NT2/D1 (cell line): Measurements from ENCODE around the gene MSMP.

Source experiments
- DNase-seq: peaks from one replicate; pipeline ENCODE4 v3.0.0-alpha.2; 2011; ENCODE audit warnings: low read depth, low spot score
- H3K27me3 ChIP-seq: 2 replicates; pipeline ENCODE4 v1.6.0; 2011; ENCODE audit warnings: mild to moderate bottlenecking; ENCODE audit not compliant: insufficient read length, insufficient read depth
- H3K36me3 ChIP-seq: 2 replicates; pipeline ENCODE4 v1.6.1; 2011; ENCODE audit warnings: mild to moderate bottlenecking, low read length, mixed read lengths; ENCODE audit not compliant: insufficient read depth, insufficient read length
- H3K4me1 ChIP-seq: 2 replicates; pipeline ENCODE4 v1.5.1; 2011; ENCODE audit not compliant: insufficient read depth, insufficient read length
- H3K4me3 ChIP-seq: 2 replicates; pipeline ENCODE4 v1.5.1; 2011; ENCODE audit warnings: low read depth; ENCODE audit not compliant: insufficient read length
- H3K9ac ChIP-seq: 2 replicates; pipeline ENCODE4 v1.6.0; 2011; ENCODE audit warnings: low read depth; ENCODE audit not compliant: insufficient read length
- H3K9me3 ChIP-seq: 2 replicates; pipeline ENCODE4 v1.5.1; 2011; ENCODE audit warnings: mild to moderate bottlenecking, low read length; ENCODE audit not compliant: insufficient read depth
- SUZ12 ChIP-seq: IDR thresholded peaks from 2 replicates; pipeline ENCODE4 v1.6.1; 2011; ENCODE audit not compliant: insufficient read length, insufficient read depth; ENCODE audit errors: extremely low read depth
- YY1 ChIP-seq: IDR thresholded peaks from 2 replicates; pipeline ENCODE4 v1.6.1; 2011; ENCODE audit not compliant: insufficient read length, insufficient read depth
- ZNF274 ChIP-seq: IDR thresholded peaks from 2 replicates; pipeline ENCODE4 v1.6.1; 2011; ENCODE audit warnings: mild to moderate bottlenecking, low read depth, low read length

Gene MSMP

DNA sequence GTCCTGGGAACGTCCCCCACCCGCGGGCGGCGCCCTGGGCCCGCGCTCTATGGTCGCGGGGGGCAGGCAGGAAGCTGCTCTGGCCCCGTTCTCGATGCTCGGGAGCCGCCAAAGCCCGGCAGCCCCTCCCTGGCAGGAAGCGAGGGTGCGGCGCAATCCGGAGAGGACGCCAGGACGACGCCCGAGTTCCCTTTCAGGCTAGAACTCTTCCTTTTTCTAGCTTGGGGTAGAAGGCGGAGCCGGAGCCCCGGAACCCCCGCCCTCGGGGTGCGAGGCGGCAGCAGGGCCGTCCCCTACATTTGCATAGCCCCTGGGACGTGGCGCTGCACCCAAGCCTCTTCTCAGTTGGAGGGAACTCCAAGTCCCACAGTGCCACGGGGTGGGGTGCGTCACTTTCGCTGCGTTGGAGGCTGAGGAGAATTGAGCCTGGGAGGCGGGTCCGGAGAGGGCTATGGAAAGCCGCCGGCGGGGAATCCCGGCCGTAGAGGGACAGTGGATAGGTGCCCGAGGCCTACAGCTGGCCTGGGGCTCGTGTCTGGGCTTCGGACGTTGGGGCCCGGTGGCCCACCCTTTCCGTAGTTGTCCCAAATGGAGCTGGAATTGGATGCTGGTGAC is 21.8 kb downstream of the MSMP start, which contains the start of the genes CREB3 and TLN1:
Gene CREB3, plus strand, starts transcription at position 482 of the 615 bp plus-strand sequence. Its CDS starts 107 bp downstream, at position 589.
Gene TLN1, minus strand, starts transcription at position 11 of the 615 bp plus-strand sequence. CDS start 6,501 bp downstream, outside the sequence.
- H3K4me1 ChIP-seq: peaks cover 16% of the 10 kb centered on the region
- DNase-seq: peak; percentile 96
- no peak for TF ChIP-seq ZNF274
- no peak for TF ChIP-seq YY1
- no peak for TF ChIP-seq SUZ12
- peak within 1 kb of the TSS; percentile 92 for H3K4me3 ChIP-seq
- no peaks in the 10 kb centered on the region for H3K9me3 ChIP-seq
- H3K36me3 ChIP-seq: peaks cover 36% of the 10 kb centered on the region
- no peaks in the 10 kb centered on the region for H3K27me3 ChIP-seq
- peak within 1 kb of the TSS; percentile 92 for H3K9ac ChIP-seq

GRCh38 chr9:35731415-35732184 is 22.5 kb downstream of the MSMP start:
- H3K27me3 ChIP-seq: no peaks in the 10 kb centered on the region
- peaks cover 34% of the 10 kb centered on the region for H3K36me3 ChIP-seq
- DNase-seq: no peak
- no peaks in the 10 kb centered on the region for H3K9me3 ChIP-seq
- H3K4me3 ChIP-seq: peak overlapping the region; percentile 92
- peaks cover 17% of the 10 kb centered on the region for H3K4me1 ChIP-seq
- H3K9ac ChIP-seq: peak overlapping the region; percentile 91
- TF ChIP-seq ZNF274: no peak
- no peak for TF ChIP-seq YY1
- no peak for TF ChIP-seq SUZ12

DNA sequence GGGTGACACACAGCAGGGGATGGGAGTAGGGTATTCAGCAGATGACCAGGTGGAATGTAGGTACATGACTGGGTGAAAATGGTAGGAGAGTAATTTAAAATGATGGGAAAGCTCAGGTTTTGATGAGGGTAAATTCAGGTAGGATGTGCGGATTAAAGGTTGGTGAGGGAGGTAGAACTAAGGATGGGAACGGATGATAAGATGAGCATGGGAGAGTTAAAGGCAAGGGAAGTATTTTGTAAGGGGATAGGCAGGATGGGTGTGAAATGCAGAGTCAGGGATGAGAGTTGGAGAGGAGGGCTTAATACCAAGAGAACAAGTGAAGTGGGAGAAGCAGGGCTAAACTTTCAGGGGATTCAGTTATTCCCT is 23.6 kb downstream of the MSMP start:
- peaks cover 33% of the 10 kb centered on the region for H3K36me3 ChIP-seq
- H3K27me3 ChIP-seq: no peaks in the 10 kb centered on the region
- H3K9ac ChIP-seq: peak overlapping the region; percentile 91
- no peak for DNase-seq
- no peaks in the 10 kb centered on the region for H3K9me3 ChIP-seq
- TF ChIP-seq YY1 (no peak), SUZ12 (no peak), ZNF274 (no peak)
- peaks cover 15% of the 10 kb centered on the region for H3K4me1 ChIP-seq
- H3K4me3 ChIP-seq: peak overlapping the region; percentile 92

DNA sequence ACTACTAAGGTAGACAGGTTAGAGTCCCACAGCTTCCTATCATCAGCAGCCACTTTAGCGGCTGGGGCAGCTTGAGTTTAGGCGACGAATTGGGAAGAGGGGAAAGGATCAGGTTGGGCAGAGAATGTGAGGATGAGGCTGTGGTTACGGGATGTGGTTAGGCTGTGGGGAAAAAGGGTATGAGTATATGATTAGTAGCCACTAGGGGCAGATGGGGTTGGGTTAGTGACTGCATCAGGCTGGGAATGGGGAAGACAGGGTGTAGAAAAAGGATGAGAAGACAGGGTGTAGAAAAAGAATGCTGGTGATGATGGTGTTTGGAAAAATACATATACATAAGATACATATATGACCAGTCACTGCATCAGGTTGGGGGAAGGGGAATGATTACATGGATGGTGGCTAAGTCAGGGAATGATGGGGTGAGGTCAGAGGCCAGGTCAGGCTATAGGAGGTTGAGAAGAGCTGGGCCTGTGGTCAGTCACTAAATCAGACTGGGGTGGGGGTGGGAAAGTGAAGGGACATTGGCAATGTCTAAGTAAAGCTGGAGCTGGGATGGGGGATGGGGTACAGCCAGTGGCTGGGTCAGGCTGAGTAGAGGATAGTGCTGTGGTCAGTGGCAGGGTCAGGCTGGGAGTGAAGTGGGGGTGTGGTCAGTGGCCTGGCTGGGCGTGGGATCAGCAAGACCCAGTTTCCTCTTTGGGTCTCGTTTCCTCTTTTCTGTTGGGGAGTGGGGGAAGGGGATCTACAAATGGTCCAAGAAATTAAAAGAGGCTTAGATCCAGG is 24.2 kb downstream of the MSMP start:
- Histone ChIP-seq H3K4me3 (no peak overlapping the region), H3K9me3 (no peaks in the 10 kb centered on the region), H3K27me3 (no peaks in the 10 kb centered on the region), H3K9ac (no peak overlapping the region), H3K36me3 (peaks cover 33% of the 10 kb centered on the region), H3K4me1 (peaks cover 15% of the 10 kb centered on the region)
- no peak for TF ChIP-seq YY1
- no peak for TF ChIP-seq ZNF274
- no peak for TF ChIP-seq SUZ12
- DNase-seq: peak; percentile 58

DNA sequence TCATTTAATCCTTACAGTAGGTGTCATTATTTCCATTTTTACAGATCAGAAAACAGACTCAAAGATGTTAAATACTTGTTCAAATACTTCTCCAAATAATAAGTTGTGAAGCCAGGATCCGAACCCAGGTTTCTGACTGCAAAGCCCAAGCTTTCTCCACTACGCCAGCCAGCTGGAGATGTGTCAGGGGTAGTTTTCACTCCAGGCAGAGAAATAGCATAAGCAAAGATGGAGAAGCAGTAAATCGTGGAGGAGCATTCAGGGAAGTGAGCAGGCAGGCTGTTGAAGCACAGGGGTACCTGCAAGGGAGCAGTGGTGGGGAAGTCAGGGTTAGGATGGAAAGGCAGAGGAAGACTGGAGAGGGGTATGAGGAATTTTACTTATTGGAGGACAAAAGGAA is 25.0 kb downstream of the MSMP start:
- Histone ChIP-seq H3K9ac (no peak overlapping the region), H3K4me3 (no peak overlapping the region), H3K4me1 (peaks cover 15% of the 10 kb centered on the region), H3K36me3 (peaks cover 33% of the 10 kb centered on the region), H3K27me3 (no peaks in the 10 kb centered on the region), H3K9me3 (no peaks in the 10 kb centered on the region)
- TF ChIP-seq YY1 (no peak), ZNF274 (no peak), SUZ12 (no peak)
- no peak for DNase-seq

DNA sequence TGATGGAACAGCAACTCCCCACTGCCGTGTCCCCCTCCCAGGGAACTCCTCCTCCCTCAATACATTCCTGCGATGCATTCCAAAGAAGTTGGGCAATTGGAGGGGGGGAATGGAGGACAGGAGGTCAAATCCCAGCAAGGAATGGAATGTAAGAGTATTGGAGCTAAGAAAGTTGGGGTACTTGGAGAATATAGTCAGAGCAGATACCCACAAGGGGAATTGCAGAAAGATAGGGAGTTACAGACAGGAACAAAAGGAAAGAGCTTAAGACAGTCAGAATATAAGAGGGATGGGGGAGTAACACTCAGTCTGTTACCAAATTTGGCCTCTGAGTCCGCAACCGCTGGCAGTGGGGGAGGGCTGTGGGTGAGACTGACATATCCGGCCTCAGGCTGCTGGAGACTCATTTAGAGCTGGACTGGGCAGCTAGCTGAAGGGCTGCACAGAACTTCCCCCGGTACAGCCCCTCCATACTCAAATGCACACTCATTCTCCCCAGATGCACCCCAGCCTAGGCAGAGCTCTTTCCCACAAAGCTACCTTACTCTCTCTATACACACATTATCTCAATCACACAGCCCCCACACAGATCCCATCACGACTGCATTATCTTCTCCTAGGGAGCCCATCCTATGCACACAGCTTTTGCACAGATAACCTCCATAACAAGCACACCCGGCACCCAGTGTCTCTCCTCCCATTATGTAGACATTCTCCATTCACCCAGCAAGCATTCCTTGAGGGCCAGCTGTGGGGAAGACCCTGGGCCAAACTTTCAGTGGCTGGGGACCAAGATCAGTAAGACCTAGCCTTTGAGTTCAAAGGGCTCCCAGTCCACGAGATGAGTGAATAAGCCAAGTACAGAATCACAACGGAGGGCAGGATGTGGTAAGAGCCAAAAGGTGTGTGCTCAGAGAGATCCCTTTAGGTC is 25.8 kb downstream of the MSMP start:
- peaks cover 15% of the 10 kb centered on the region for H3K4me1 ChIP-seq
- H3K4me3 ChIP-seq: peak overlapping the region; percentile 21
- no peaks in the 10 kb centered on the region for H3K27me3 ChIP-seq
- no peaks in the 10 kb centered on the region for H3K9me3 ChIP-seq
- H3K36me3 ChIP-seq: peaks cover 36% of the 10 kb centered on the region
- peak; percentile 89 for DNase-seq
- TF ChIP-seq SUZ12: no peak
- TF ChIP-seq ZNF274: no peak
- TF ChIP-seq YY1: no peak
- peak overlapping the region; percentile 67 for H3K9ac ChIP-seq
